GM12878 (cell line): Measurements from ENCODE around the gene DDX21. TPM values are rescaled to one million over a fixed set of nuclear protein-coding genes. Genes with fewer than 3 reads are reported as not detected.

Experiments used
- ATAC-seq: fragments of 200-7000 bp; cut with Tn5 transposase; 3 replicates; pipeline ENCODE4 v1.9.1; 2020; ENCODE audit warnings: mild to moderate bottlenecking, moderate library complexity
- BruUV-seq: library from RNA; stranded (reverse); fragments of 400-500 nt; replicated peaks from 2 replicates; lab custom pipeline; 2021; lab: Mats Ljungman, UMichigan
- CTCF ChIA-PET: fragments of 300-600 bp; sonication (Branson Sonifier 250); formaldehyde crosslinking; extraction: SDS; loops from one replicate; lab custom pipeline; 2021; ENCODE audit warnings: inconsistent platforms; lab: Yijun Ruan, JAX
- POLR2A ChIA-PET: fragments of 350-600 bp; formaldehyde crosslinking; extraction: SDS; loops from one replicate; lab custom pipeline; 2021; ENCODE audit warnings: inconsistent platforms; lab: Charles Lee
- RAD21 ChIA-PET: fragments of 300-600 bp; sonication (Branson Sonifier 250); formaldehyde crosslinking; loops from one replicate; lab custom pipeline; 2023; ENCODE audit warnings: antibody characterized with exemption; ENCODE audit not compliant: unreplicated experiment; lab: Charles Lee
- SMC1A ChIA-PET: fragments of 300-600 bp; sonication (Branson Sonifier 250); formaldehyde crosslinking; loops from one replicate; lab custom pipeline; 2023; ENCODE audit not compliant: unreplicated experiment, uncharacterized antibody; lab: Charles Lee
- DNase-seq: peaks from one replicate; pipeline ENCODE4 v3.0.0-alpha.2; 2011; ENCODE audit warnings: low read depth, low spot score
- FAIRE-seq: peaks from 3 replicates; lab custom pipeline; 2011; peaks lifted over from hg19 to GRCh38; lab: Jason Lieb, UNC
- H2AFZ ChIP-seq: 2 replicates; pipeline ENCODE4 v1.6.0; 2011; ENCODE audit warnings: low read depth, low read length, control low read depth; ENCODE audit not compliant: control insufficient read depth
- H3K27ac ChIP-seq: 2 replicates; pipeline ENCODE4 v1.5.1; 2011; ENCODE audit warnings: control low read depth; ENCODE audit not compliant: control insufficient read depth, insufficient read depth
- H3K27me3 ChIP-seq, 2 experiments: replicated peaks in 1 of 2; 2 replicates each; pipeline versions ENCODE4 v1.6.0 to v1.6.1; 2011; ENCODE audit warnings: low read length in 1 of 2; ENCODE audit not compliant: control insufficient read depth in 2 of 2, insufficient read depth in 2 of 2
- H3K36me3 ChIP-seq, 2 experiments: 2 replicates each; pipeline ENCODE4 v1.5.1; 2011; ENCODE audit warnings: low read length in 1 of 2; ENCODE audit not compliant: control insufficient read depth in 2 of 2, insufficient read depth in 2 of 2
- H3K4me1 ChIP-seq: 2 replicates; pipeline ENCODE4 v1.6.1; 2011; ENCODE audit warnings: mild to moderate bottlenecking, low read length, moderate library complexity, mixed read lengths; ENCODE audit not compliant: control insufficient read depth, insufficient read depth
- H3K4me2 ChIP-seq: 2 replicates; pipeline ENCODE4 v1.6.0; 2011; ENCODE audit warnings: control low read depth; ENCODE audit not compliant: control insufficient read depth, insufficient read depth
- H3K4me3 ChIP-seq: fragments of 200-600 bp; sonication (generic); 2 replicates; pipeline ENCODE4 v1.5.1; 2016
- H3K79me2 ChIP-seq: 2 replicates; pipeline ENCODE4 v1.6.0; 2011; ENCODE audit warnings: low read length; ENCODE audit not compliant: control insufficient read depth, insufficient read depth
- H3K9ac ChIP-seq: 2 replicates; pipeline ENCODE4 v1.8.0; 2011; ENCODE audit warnings: low read length, control low read depth, mixed read lengths; ENCODE audit not compliant: control insufficient read depth, insufficient read depth
- H3K9me3 ChIP-seq: replicated peaks from 3 replicates; pipeline ENCODE4 v1.5.1; 2011; ENCODE audit warnings: mild to moderate bottlenecking, low read length; ENCODE audit not compliant: control insufficient read depth, insufficient read depth
- H4K20me1 ChIP-seq: 2 replicates; pipeline ENCODE4 v1.6.0; 2011; ENCODE audit not compliant: control insufficient read depth, insufficient read depth
- ASH2L ChIP-seq: fragments of 300-600, 200-600 bp; sonication (generic); IDR thresholded peaks from 2 replicates; pipeline ENCODE4 v1.6.1; 2017; ENCODE audit warnings: low read depth, mild to moderate bottlenecking, borderline replicate concordance
- BHLHE40 ChIP-seq, 2 experiments: fragments of 450-650 bp in 1 of 2; IDR thresholded peaks; 2 replicates each; pipeline ENCODE4 v1.6.1; 2011 to 2017; ENCODE audit warnings: low read depth in 2 of 2, borderline replicate concordance in 1 of 2, improper control_type of control experiment in 1 of 2, low read length in 1 of 2, mild to moderate bottlenecking in 1 of 2
- EGR1 ChIP-seq, 2 experiments: IDR thresholded peaks; 1 replicate in 1 of 2; 2 replicates in 1 of 2; pipeline ENCODE4 v1.6.1; 2011 to 2012; ENCODE audit warnings: low read depth in 2 of 2, low read length in 2 of 2, borderline replicate concordance in 1 of 2, mild to moderate bottlenecking in 1 of 2, moderate library complexity in 1 of 2
- ETV6 ChIP-seq, 2 experiments: fragments of 450-650 bp in 1 of 2; IDR thresholded peaks in 1 of 2; conservative IDR thresholded peaks in 1 of 2; 2 replicates each; pipeline ENCODE4 v1.6.1; 2014; ENCODE audit warnings: antibody characterized with exemption in 1 of 2, borderline replicate concordance in 1 of 2, low read depth in 1 of 2, mild to moderate bottlenecking in 1 of 2, moderate library complexity in 1 of 2
- WGBS: methylation state at CpG from one replicate; pipeline ENCODE4 v1.1.6; 2016; ENCODE audit warnings: low lambda C conversion rate; ENCODE audit not compliant: insufficient replicate concordance, insufficient coverage; ENCODE audit errors: missing lambda C conversion rate; 5-methylcytosine and 5-hydroxymethylcytosine counted together
- in situ Hi-C: fragments of 300-500 bp; cut with MboI; formaldehyde crosslinking; loops from 9 replicates; pipeline ENCODE4 v1.14.3; 2018; ENCODE audit warnings: mixed read lengths
- intact Hi-C: fragments of 100-400 bp; cut with micrococcal nuclease; formaldehyde crosslinking; loops from one replicate; pipeline ENCODE4 v1.14.2; 2022; ENCODE audit not compliant: unreplicated experiment
- polyA plus RNA-seq, 11 experiments: library from polyadenylated mRNA; depleted of rRNA in 4 of 11; unstranded in 6 of 11; stranded (reverse) in 5 of 11; fragments of >200 nt; fragmentation: Nextera tagmentation in 4 of 11; fragmentation: Illumina TruSeq in 1 of 11; extraction: Ambion mirVana in 4 of 11; extraction: Trizol in 1 of 11; gene quantifications; 1 replicate in 1 of 11; 2 replicates in 10 of 11; pipeline versions ENCODE4 v1.2.1 to v1.2.3, GENCODE V29; 2011 to 2016; ENCODE audit warnings: inconsistent platforms in 2 of 11, missing spikeins in 2 of 11, low read depth in 1 of 11
- total RNA-seq, 4 experiments: library from RNA; depleted of rRNA in 3 of 4; stranded (reverse); fragments of >200 nt in 3 of 4; fragmentation: Illumina TruSeq in 1 of 4; extraction: Trizol in 1 of 4; gene quantifications; 2 replicates each; pipeline versions ENCODE4 v1.2.1 to v1.2.3, GENCODE V29; 2013 to 2021
- TF ChIP-seq, protein P1 (sequence below): IDR thresholded peaks from 2 replicates; pipeline ENCODE4 v1.6.1; 2012; ENCODE audit warnings: low read depth, low read length, improper control_type of control experiment
- TF ChIP-seq, protein P2 (sequence below): fragments of 450-650 bp; IDR thresholded peaks from 2 replicates; pipeline ENCODE4 v1.6.1; 2016; ENCODE audit warnings: mild to moderate bottlenecking

The DDX21 gene
- total and polyA plus RNA-seq, 10 of the 15 experiments (the other 5 are each of a cell fraction or from before 2014, with no cell fraction given) = 41.1 to 182 (median 116) TPM

GRCh38 chr10:68988530-68989316, 32.8 kb downstream of the DDX21 start, which contains the start of gene KIFBP (continued):
- TF ChIP-seq ETV6 (conservative IDR thresholded peaks at IDR 0.05 in 1 of 2, IDR thresholded peaks at IDR 0.05 in 1 of 2; ENCODE audit: borderline replicate concordance in 1 of 2, low read depth in 1 of 2) (no peak), BHLHE40 (IDR thresholded peaks at IDR 0.05; ENCODE audit: borderline replicate concordance in 1 of 2, low read depth in 2 of 2, low read length in 1 of 2) (peak in 1 of 2 experiments; percentile 15; a peak in 1 of 4 replicates), EGR1 (IDR thresholded peaks at IDR 0.05; ENCODE audit: borderline replicate concordance in 1 of 2, low read depth in 2 of 2, low read length in 2 of 2) (no peak)
- TF ChIP-seq, protein P1, sequence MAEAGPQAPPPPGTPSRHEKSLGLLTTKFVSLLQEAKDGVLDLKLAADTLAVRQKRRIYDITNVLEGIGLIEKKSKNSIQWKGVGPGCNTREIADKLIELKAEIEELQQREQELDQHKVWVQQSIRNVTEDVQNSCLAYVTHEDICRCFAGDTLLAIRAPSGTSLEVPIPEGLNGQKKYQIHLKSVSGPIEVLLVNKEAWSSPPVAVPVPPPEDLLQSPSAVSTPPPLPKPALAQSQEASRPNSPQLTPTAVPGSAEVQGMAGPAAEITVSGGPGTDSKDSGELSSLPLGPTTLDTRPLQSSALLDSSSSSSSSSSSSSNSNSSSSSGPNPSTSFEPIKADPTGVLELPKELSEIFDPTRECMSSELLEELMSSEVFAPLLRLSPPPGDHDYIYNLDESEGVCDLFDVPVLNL = no peak

GRCh38 chr10:68989317-68989990, 33.5 kb downstream of the DDX21 start:
- peak overlapping the region; percentile 86 for H3K4me3 ChIP-seq
- intact Hi-C loops = no loop called here
- 40% methylated on average over 22 of the region's 22 CpGs for WGBS

More at GRCh38 chr10:68989317-68989990, 33.5 kb downstream of the DDX21 start:
- TF ChIP-seq, protein P2, sequence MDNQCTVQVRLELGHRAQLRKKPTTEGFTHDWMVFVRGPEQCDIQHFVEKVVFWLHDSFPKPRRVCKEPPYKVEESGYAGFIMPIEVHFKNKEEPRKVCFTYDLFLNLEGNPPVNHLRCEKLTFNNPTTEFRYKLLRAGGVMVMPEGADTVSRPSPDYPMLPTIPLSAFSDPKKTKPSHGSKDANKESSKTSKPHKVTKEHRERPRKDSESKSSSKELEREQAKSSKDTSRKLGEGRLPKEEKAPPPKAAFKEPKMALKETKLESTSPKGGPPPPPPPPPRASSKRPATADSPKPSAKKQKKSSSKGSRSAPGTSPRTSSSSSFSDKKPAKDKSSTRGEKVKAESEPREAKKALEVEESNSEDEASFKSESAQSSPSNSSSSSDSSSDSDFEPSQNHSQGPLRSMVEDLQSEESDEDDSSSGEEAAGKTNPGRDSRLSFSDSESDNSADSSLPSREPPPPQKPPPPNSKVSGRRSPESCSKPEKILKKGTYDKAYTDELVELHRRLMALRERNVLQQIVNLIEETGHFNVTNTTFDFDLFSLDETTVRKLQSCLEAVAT = 0 out of 2 replicates have a peak, but pooled peaks have one; percentile 13
- TF ChIP-seq ASH2L = no peak
- Histone ChIP-seq H3K27me3 (no peaks in the 10 kb centered on the region), H3K9ac (peak overlapping the region; percentile 80), H3K9me3 (no peaks in the 10 kb centered on the region), H3K36me3 (peaks cover 0 to 8% of the 10 kb centered on the region in 2 experiments; a peak in 3 of 4 replicates), H4K20me1 (no peaks in the 10 kb centered on the region), H2AFZ (peak overlapping the region; percentile 89), H3K79me2 (peaks cover 21% of the 10 kb centered on the region), H3K4me2 (peak overlapping the region; percentile 95), H3K4me1 (peaks cover 7% of the 10 kb centered on the region), H3K27ac (peak overlapping the region; percentile 70; the same call in 1 of the 2 replicates)
- ATAC-seq (no peak), DNase-seq (no peak), FAIRE-seq (no peak)
- CTCF ChIA-PET = interaction anchor here (0.8 to 2.0 kb wide), 8 partner anchors 11 to 419 kb away, joined by 3 to 10 read pairs (median 4); partner anchors contain the start of gene DDX21
- BruUV-seq = no TSS peak
- SMC1A ChIA-PET = interaction anchor here (1.1 kb wide), 1 partner anchor 109 kb away, joined by 3 read pairs; no protein-coding TSS in a partner anchor
- in situ Hi-C loops = no loop called here
- POLR2A ChIA-PET = interaction anchor here (0.6 kb wide), 2 partner anchors 103 to 114 kb away, joined by 3 to 8 read pairs; no protein-coding TSS in a partner anchor
- RAD21 ChIA-PET = interaction anchor here (1.1 to 1.4 kb wide), 4 partner anchors 15 to 104 kb away, joined by 3 to 5 read pairs (median 4); no protein-coding TSS in a partner anchor
